SK-N-SH (cell line): ENCODE data around the gene HOXD11. TPM values are rescaled to one million over a fixed set of nuclear protein-coding genes. Genes with fewer than 3 reads are reported as not detected.

Experiments used
- CTCF ChIA-PET: fragments of 300-600, 350-600 bp; formaldehyde crosslinking; extraction: SDS; loops from one replicate; lab custom pipeline; 2021; lab: Yijun Ruan, JAX
- POLR2A ChIA-PET: fragments of 350-600 bp; sonication (Branson Sonifier 250); formaldehyde crosslinking; extraction: SDS; loops from one replicate; lab custom pipeline; 2020; ENCODE audit warnings: antibody characterized with exemption, inconsistent platforms; lab: Yijun Ruan, JAX
- DNase-seq: peaks from one replicate; pipeline ENCODE4 v3.0.0; 2012
- H2AFZ ChIP-seq: fragments of 200-600 bp; sonication (generic); 2 replicates; pipeline ENCODE4 v1.8.1; 2016; ENCODE audit warnings: antibody characterized with exemption, mild to moderate bottlenecking, low read depth
- H3F3A ChIP-seq: fragments of 200-600 bp; sonication (generic); replicated peaks from 2 replicates; pipeline ENCODE3; 2016; ENCODE audit warnings: antibody characterized with exemption, mild to moderate bottlenecking; ENCODE audit not compliant: insufficient read depth
- H3K27ac ChIP-seq, 2 experiments: fragments of 200-500 bp in 1 of 2; fragments of 200-600 bp in 1 of 2; sonication (Bioruptor generic) in 1 of 2; sonication (generic), shearing (Covaris generic) in 1 of 2; 2 replicates each; pipeline versions ENCODE4 v1.5.1 to v1.6.1; 2014 to 2016; ENCODE audit warnings: low read depth in 2 of 2, inconsistent platforms in 1 of 2, low read length in 1 of 2, mild to moderate bottlenecking in 1 of 2, mixed read lengths in 1 of 2
- H3K27me3 ChIP-seq: fragments of 200-600 bp; sonication (generic), shearing (Covaris generic); 2 replicates; pipeline ENCODE4 v1.6.1; 2016; ENCODE audit warnings: mixed run types; ENCODE audit not compliant: insufficient read depth
- H3K36me3 ChIP-seq, 2 experiments: fragments of 200-500 bp in 1 of 2; fragments of 200-600 bp in 1 of 2; sonication (Bioruptor generic) in 1 of 2; sonication (generic) in 1 of 2; replicated peaks in 1 of 2; 2 replicates each; pipeline versions ENCODE3 to v1.5.1; 2014 to 2016; ENCODE audit warnings: low read length in 1 of 2, mild to moderate bottlenecking in 1 of 2; ENCODE audit not compliant: insufficient read depth in 2 of 2, control insufficient read depth in 1 of 2
- H3K4me1 ChIP-seq, 2 experiments: fragments of 200-500 bp in 1 of 2; fragments of 200-600 bp in 1 of 2; sonication (Bioruptor generic) in 1 of 2; sonication (generic), shearing (Covaris generic) in 1 of 2; 2 replicates each; pipeline versions ENCODE4 v1.5.1 to v1.6.1; 2014 to 2016; ENCODE audit warnings: low read depth in 1 of 2, low read length in 1 of 2, mixed run types in 1 of 2; ENCODE audit not compliant: insufficient read depth in 2 of 2, control insufficient read depth in 1 of 2
- H3K4me2 ChIP-seq: fragments of 200-600 bp; sonication (generic), shearing (Covaris generic); 2 replicates; pipeline ENCODE4 v1.6.1; 2017; ENCODE audit warnings: mixed run types
- H3K4me3 ChIP-seq, 2 experiments: fragments of 200-500 bp in 1 of 2; fragments of 200-600 bp in 1 of 2; sonication (Bioruptor generic) in 1 of 2; sonication (generic), shearing (Covaris generic) in 1 of 2; 2 replicates each; pipeline versions ENCODE4 v1.5.1 to v1.8.1; 2014 to 2016; ENCODE audit warnings: low read depth in 2 of 2, inconsistent platforms in 1 of 2, low read length in 1 of 2, mild to moderate bottlenecking in 1 of 2, mixed read lengths in 1 of 2, moderate library complexity in 1 of 2
- H3K79me2 ChIP-seq: fragments of 200-600 bp; sonication (generic); 2 replicates; pipeline ENCODE4 v1.8.1; 2017; ENCODE audit warnings: mild to moderate bottlenecking; ENCODE audit not compliant: insufficient read depth
- H3K9ac ChIP-seq: fragments of 200-600 bp; sonication (generic); 2 replicates; pipeline ENCODE4 v1.6.1; 2017; ENCODE audit warnings: mixed run types
- H3K9me2 ChIP-seq: fragments of 200-600 bp; sonication (generic); 2 replicates; pipeline ENCODE4 v1.6.1; 2017; ENCODE audit warnings: mixed run types
- H3K9me3 ChIP-seq: fragments of 200-600 bp; sonication (generic); 2 replicates; pipeline ENCODE4 v1.6.1; 2017; ENCODE audit warnings: mixed run types, mild to moderate bottlenecking, moderate library complexity
- H4K20me1 ChIP-seq: fragments of 200-600 bp; sonication (generic); 2 replicates; pipeline ENCODE4 v1.6.1; 2017; ENCODE audit warnings: mild to moderate bottlenecking, mixed run types; ENCODE audit not compliant: insufficient read depth
- CHD2 ChIP-seq: fragments of 150-350 bp; IDR thresholded peaks from 2 replicates; pipeline ENCODE4 v1.6.1; 2018; ENCODE audit warnings: low read length; ENCODE audit not compliant: partially characterized antibody
- EP300 ChIP-seq, 2 experiments: IDR thresholded peaks; 2 replicates each; pipeline versions ENCODE4 v1.4.0 to v1.6.1; 2012; ENCODE audit warnings: borderline replicate concordance in 1 of 2, low read depth in 1 of 2, low read length in 1 of 2
- EZH2phosphoT487 ChIP-seq: fragments of 200-600 bp; sonication (generic); IDR thresholded peaks from 2 replicates; pipeline ENCODE4 v1.6.1; 2017; ENCODE audit warnings: low read depth, mixed run types, mild to moderate bottlenecking, antibody characterized with exemption, moderate library complexity, borderline replicate concordance
- FOXJ3 ChIP-seq: sonication (generic); formaldehyde crosslinking; IDR thresholded peaks from 2 replicates; pipeline ENCODE4 v1.5.1; 2020; ENCODE audit warnings: mild to moderate bottlenecking, missing genetic modification reagents
- GATA2 ChIP-seq: sonication (generic); formaldehyde crosslinking; IDR thresholded peaks from 2 replicates; pipeline ENCODE4 v1.5.0; 2020; ENCODE audit warnings: mild to moderate bottlenecking, missing genetic modification reagents
- IRF3 ChIP-seq: fragments of 150-350 bp; IDR thresholded peaks from 2 replicates; pipeline ENCODE4 v1.6.1; 2016; ENCODE audit warnings: mild to moderate bottlenecking, low read depth, low read length
- MEF2A ChIP-seq: IDR thresholded peaks from 2 replicates; pipeline ENCODE4 v1.4.0; 2012; ENCODE audit warnings: low read depth, borderline replicate concordance
- MXI1 ChIP-seq: IDR thresholded peaks from 2 replicates; pipeline ENCODE4 v1.6.1; 2012; ENCODE audit warnings: mild to moderate bottlenecking, low read depth, low read length, improper control_type of control experiment
- NRF1 ChIP-seq: IDR thresholded peaks from 2 replicates; pipeline ENCODE4 v1.6.1; 2012; ENCODE audit warnings: low read depth, mild to moderate bottlenecking, low read length
- POLR2AphosphoS5 ChIP-seq: IDR thresholded peaks from 2 replicates; pipeline ENCODE4 v1.6.1; 2012; ENCODE audit warnings: low read depth, low read length
- RAD21 ChIP-seq: IDR thresholded peaks from 2 replicates; pipeline ENCODE4 v1.6.1; 2012; ENCODE audit warnings: mild to moderate bottlenecking, low read length
- RCOR1 ChIP-seq: fragments of 150-350 bp; IDR thresholded peaks from 2 replicates; pipeline ENCODE4 v1.6.1; 2017; ENCODE audit warnings: antibody characterized with exemption, low read length
- TAF1 ChIP-seq: IDR thresholded peaks from 2 replicates; pipeline ENCODE4 v1.6.1; 2012; ENCODE audit warnings: low read depth, mild to moderate bottlenecking, low read length, moderate library complexity, borderline replicate concordance
- USF2 ChIP-seq: fragments of 150-350 bp; IDR thresholded peaks from 2 replicates; pipeline ENCODE4 v1.6.1; 2017; ENCODE audit warnings: antibody characterized with exemption, low read length, low read depth, borderline replicate concordance
- YY1 ChIP-seq: IDR thresholded peaks from 2 replicates; pipeline ENCODE4 v1.4.0; 2012; ENCODE audit warnings: low read depth, mild to moderate bottlenecking
- ZBTB33 ChIP-seq: IDR thresholded peaks from 2 replicates; pipeline ENCODE4 v1.4.0; 2012; ENCODE audit warnings: low read depth, borderline replicate concordance
- WGBS: methylation state at CpG from one replicate; pipeline ENCODE4 v1.1.6; 2017; ENCODE audit warnings: low lambda C conversion rate; 5-methylcytosine and 5-hydroxymethylcytosine counted together
- polyA plus RNA-seq, 3 experiments: library from polyadenylated mRNA; depleted of rRNA; stranded (reverse); fragments of >200 nt; gene quantifications; 2 replicates each; pipeline ENCODE4 v1.2.3, GENCODE V29; 2012
- TF ChIP-seq, protein P1 (sequence below): IDR thresholded peaks from 2 replicates; pipeline ENCODE4 v1.4.0; 2012; ENCODE audit warnings: low read depth, borderline replicate concordance

HOXD11 gene
- polyA plus RNA-seq, 1 of the 3 experiments (the other 2 are of a cell fraction) = not detected

GRCh38 chr2:176098366-176099158 is 8.5 kb upstream of the HOXD11 start:
- Histone ChIP-seq H3K79me2 (no peaks in the 10 kb centered on the region), H4K20me1 (no peaks in the 10 kb centered on the region), H3K27me3 (peaks cover 97% of the 10 kb centered on the region), H2AFZ (0 out of 2 replicates have a peak overlapping the region, but pooled peaks have one; percentile 1), H3F3A (no peaks in the 10 kb centered on the region), H3K27ac (no peak overlapping the region), H3K9ac (no peak overlapping the region), H3K4me1 (peaks cover 0 to 19% of the 10 kb centered on the region in 2 experiments; a peak in 3 of 4 replicates), H3K9me2 (no peaks in the 10 kb centered on the region), H3K4me3 (peak overlapping the region in 1 of 2 experiments; percentile 48; a peak in 1 of 4 replicates), H3K9me3 (no peaks in the 10 kb centered on the region), H3K4me2 (peak overlapping the region; percentile 81; the same call in 1 of the 2 replicates), H3K36me3 (no peaks in the 10 kb centered on the region)
- DNase-seq = peak; percentile 73
- ChIA-PET CTCF (interaction anchor here (0.7 to 13.5 kb wide), 34 partner anchors 10 to 1403 kb away, joined by 3 to 264 read pairs (median 4); partner anchors contain the start of genes CHN1, EVX2, HOXD10 and HOXD11), POLR2A (no interaction called here)
- WGBS = 6% methylated on average over 20 of the region's 35 CpGs
- no peak for TF ChIP-seq NRF1
- no peak for TF ChIP-seq RCOR1
- TF ChIP-seq USF2 = no peak
- TF ChIP-seq CHD2 = no peak
- TF ChIP-seq TAF1 = no peak

DNA sequence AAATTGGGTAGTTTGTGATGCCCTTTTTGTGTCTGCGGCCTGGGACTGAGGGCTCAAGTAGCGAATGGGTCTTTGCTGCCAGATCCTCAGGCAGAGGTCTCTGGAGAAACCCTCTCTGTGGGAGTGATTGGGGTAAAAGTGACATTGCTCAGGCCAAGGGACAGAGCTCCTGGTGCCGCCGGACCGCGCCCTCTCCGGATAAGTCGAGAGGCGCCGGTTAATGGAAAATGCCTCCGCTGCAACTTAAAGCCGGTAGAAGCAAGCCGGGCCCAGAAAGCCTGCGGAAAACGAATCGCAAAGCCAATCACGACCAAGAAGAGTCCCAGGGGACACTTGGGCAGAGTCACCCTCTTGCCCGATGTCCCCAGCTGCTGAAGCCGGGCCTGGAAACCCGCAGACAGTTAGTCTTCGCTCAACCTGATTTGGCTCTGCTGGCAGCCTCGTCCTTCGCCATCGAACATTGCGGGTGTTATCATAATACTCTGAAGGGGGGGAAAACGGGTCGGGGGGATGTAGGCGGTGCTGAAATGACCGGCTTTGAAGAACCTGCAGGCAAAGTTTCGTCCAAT is 7.8 kb upstream of the HOXD11 start:
- no peaks in the 10 kb centered on the region for H3K9me2 ChIP-seq
- no peaks in the 10 kb centered on the region for H3K79me2 ChIP-seq
- H3K4me3 ChIP-seq = no peak overlapping the region
- H3F3A ChIP-seq = peaks cover 3% of the 10 kb centered on the region
- no peaks in the 10 kb centered on the region for H3K36me3 ChIP-seq
- no peak overlapping the region for H3K27ac ChIP-seq
- no peak overlapping the region for H3K9ac ChIP-seq
- 51% methylated on average over 22 of the region's 30 CpGs for WGBS
- H4K20me1 ChIP-seq = no peaks in the 10 kb centered on the region
- no peaks in the 10 kb centered on the region for H3K9me3 ChIP-seq
- peaks cover 97% of the 10 kb centered on the region for H3K27me3 ChIP-seq
- H3K4me2 ChIP-seq = no peak overlapping the region
- no peak overlapping the region for H2AFZ ChIP-seq
- TF ChIP-seq ZBTB33 (no peak), EZH2phosphoT487 (no peak), EP300 (IDR thresholded peaks at IDR 0.05; ENCODE audit: borderline replicate concordance in 1 of 2, low read depth in 1 of 2, low read length in 1 of 2) (no peak), YY1 (no peak), FOXJ3 (no peak), IRF3 (no peak), RAD21 (no peak), POLR2AphosphoS5 (no peak), GATA2 (CRISPR knock-in tag) (no peak), MEF2A (no peak), MXI1 (no peak)
- TF ChIP-seq, protein P1, sequence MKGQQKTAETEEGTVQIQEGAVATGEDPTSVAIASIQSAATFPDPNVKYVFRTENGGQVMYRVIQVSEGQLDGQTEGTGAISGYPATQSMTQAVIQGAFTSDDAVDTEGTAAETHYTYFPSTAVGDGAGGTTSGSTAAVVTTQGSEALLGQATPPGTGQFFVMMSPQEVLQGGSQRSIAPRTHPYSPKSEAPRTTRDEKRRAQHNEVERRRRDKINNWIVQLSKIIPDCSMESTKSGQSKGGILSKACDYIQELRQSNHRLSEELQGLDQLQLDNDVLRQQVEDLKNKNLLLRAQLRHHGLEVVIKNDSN = no peak
- TF ChIP-seq, all 33 proteins: peak for 0
- POLR2A ChIA-PET = no interaction called here
- no peak for DNase-seq
- CTCF ChIA-PET = interaction anchor here (1.0 to 13.5 kb wide), 10 partner anchors 10 to 1399 kb away, joined by 3 to 264 read pairs (median 52); partner anchors contain the start of genes EVX2, HOXD10 and HOXD11
- peaks cover 0 to 20% of the 10 kb centered on the region in 2 experiments; a peak in 3 of 4 replicates for H3K4me1 ChIP-seq
